GM12878 (cell line): ENCODE measurements around the gene DGKB. TPM values are rescaled to one million over a fixed set of nuclear protein-coding genes. Genes with fewer than 3 reads are reported as not detected.

ENCODE experiments used
- ATAC-seq: fragments of 200-7000 bp; cut with Tn5 transposase; 3 replicates; pipeline ENCODE4 v1.9.1; 2020; ENCODE audit warnings: mild to moderate bottlenecking, moderate library complexity
- BruUV-seq: library from RNA; stranded (reverse); fragments of 400-500 nt; replicated peaks from 2 replicates; lab custom pipeline; 2021; lab: Mats Ljungman, UMichigan
- CTCF ChIA-PET: fragments of 300-600 bp; sonication (Branson Sonifier 250); formaldehyde crosslinking; extraction: SDS; loops from one replicate; lab custom pipeline; 2021; ENCODE audit warnings: inconsistent platforms; lab: Yijun Ruan, JAX
- POLR2A ChIA-PET: fragments of 350-600 bp; formaldehyde crosslinking; extraction: SDS; loops from one replicate; lab custom pipeline; 2021; ENCODE audit warnings: inconsistent platforms; lab: Charles Lee
- RAD21 ChIA-PET: fragments of 300-600 bp; sonication (Branson Sonifier 250); formaldehyde crosslinking; loops from one replicate; lab custom pipeline; 2023; ENCODE audit warnings: antibody characterized with exemption; ENCODE audit not compliant: unreplicated experiment; lab: Charles Lee
- SMC1A ChIA-PET: fragments of 300-600 bp; sonication (Branson Sonifier 250); formaldehyde crosslinking; loops from one replicate; lab custom pipeline; 2023; ENCODE audit not compliant: unreplicated experiment, uncharacterized antibody; lab: Charles Lee
- DNase-seq: peaks from one replicate; pipeline ENCODE4 v3.0.0-alpha.2; 2011; ENCODE audit warnings: low read depth, low spot score
- FAIRE-seq: peaks from 3 replicates; lab custom pipeline; 2011; peaks lifted over from hg19 to GRCh38; lab: Jason Lieb, UNC
- H2AFZ ChIP-seq: 2 replicates; pipeline ENCODE4 v1.6.0; 2011; ENCODE audit warnings: low read depth, low read length, control low read depth; ENCODE audit not compliant: control insufficient read depth
- H3K27ac ChIP-seq: 2 replicates; pipeline ENCODE4 v1.5.1; 2011; ENCODE audit warnings: control low read depth; ENCODE audit not compliant: control insufficient read depth, insufficient read depth
- H3K27me3 ChIP-seq, 2 experiments: replicated peaks in 1 of 2; 2 replicates each; pipeline versions ENCODE4 v1.6.0 to v1.6.1; 2011; ENCODE audit warnings: low read length in 1 of 2; ENCODE audit not compliant: control insufficient read depth in 2 of 2, insufficient read depth in 2 of 2
- H3K36me3 ChIP-seq, 2 experiments: 2 replicates each; pipeline ENCODE4 v1.5.1; 2011; ENCODE audit warnings: low read length in 1 of 2; ENCODE audit not compliant: control insufficient read depth in 2 of 2, insufficient read depth in 2 of 2
- H3K4me1 ChIP-seq: 2 replicates; pipeline ENCODE4 v1.6.1; 2011; ENCODE audit warnings: mild to moderate bottlenecking, low read length, moderate library complexity, mixed read lengths; ENCODE audit not compliant: control insufficient read depth, insufficient read depth
- H3K4me2 ChIP-seq: 2 replicates; pipeline ENCODE4 v1.6.0; 2011; ENCODE audit warnings: control low read depth; ENCODE audit not compliant: control insufficient read depth, insufficient read depth
- H3K4me3 ChIP-seq: fragments of 200-600 bp; sonication (generic); 2 replicates; pipeline ENCODE4 v1.5.1; 2016
- H3K79me2 ChIP-seq: 2 replicates; pipeline ENCODE4 v1.6.0; 2011; ENCODE audit warnings: low read length; ENCODE audit not compliant: control insufficient read depth, insufficient read depth
- H3K9ac ChIP-seq: 2 replicates; pipeline ENCODE4 v1.8.0; 2011; ENCODE audit warnings: low read length, control low read depth, mixed read lengths; ENCODE audit not compliant: control insufficient read depth, insufficient read depth
- H3K9me3 ChIP-seq: replicated peaks from 3 replicates; pipeline ENCODE4 v1.5.1; 2011; ENCODE audit warnings: mild to moderate bottlenecking, low read length; ENCODE audit not compliant: control insufficient read depth, insufficient read depth
- H4K20me1 ChIP-seq: 2 replicates; pipeline ENCODE4 v1.6.0; 2011; ENCODE audit not compliant: control insufficient read depth, insufficient read depth
- EP300 ChIP-seq, 2 experiments: fragments of 150-350 bp in 1 of 2; IDR thresholded peaks; 2 replicates each; pipeline ENCODE4 v1.6.1; 2011 to 2012; ENCODE audit warnings: low read depth in 2 of 2, low read length in 2 of 2, borderline replicate concordance in 1 of 2, improper control_type of control experiment in 1 of 2, inconsistent platforms in 1 of 2; ENCODE audit not compliant: control insufficient read depth in 1 of 2
- EZH2 ChIP-seq: IDR thresholded peaks from 2 replicates; pipeline ENCODE4 v1.6.1; 2012; ENCODE audit warnings: low read depth, mild to moderate bottlenecking, control low read depth, inconsistent platforms, low read length, borderline replicate concordance; ENCODE audit not compliant: control insufficient read depth
- LARP7 ChIP-seq: fragments of 450-650 bp; IDR thresholded peaks from 2 replicates; pipeline ENCODE4 v1.6.1; 2017; ENCODE audit warnings: mild to moderate bottlenecking
- MEF2B ChIP-seq: fragments of 450-650 bp; IDR thresholded peaks from 2 replicates; pipeline ENCODE4 v1.6.1; 2018; ENCODE audit warnings: mild to moderate bottlenecking, moderate library complexity; ENCODE audit not compliant: partially characterized antibody, poor library complexity, severe bottlenecking
- ZBTB4 ChIP-seq: fragments of 450-650 bp; formaldehyde crosslinking; IDR thresholded peaks from 2 replicates; pipeline ENCODE4 v1.4.0; 2022; ENCODE audit warnings: mild to moderate bottlenecking, moderate library complexity
- ZNF384 ChIP-seq: IDR thresholded peaks from 2 replicates; pipeline ENCODE4 v1.6.1; 2012; ENCODE audit warnings: low read depth, mild to moderate bottlenecking, low read length, improper control_type of control experiment, borderline replicate concordance
- WGBS: methylation state at CpG from one replicate; pipeline ENCODE4 v1.1.6; 2016; ENCODE audit warnings: low lambda C conversion rate; ENCODE audit not compliant: insufficient replicate concordance, insufficient coverage; ENCODE audit errors: missing lambda C conversion rate; 5-methylcytosine and 5-hydroxymethylcytosine counted together
- in situ Hi-C: fragments of 300-500 bp; cut with MboI; formaldehyde crosslinking; loops from 9 replicates; pipeline ENCODE4 v1.14.3; 2018; ENCODE audit warnings: mixed read lengths
- intact Hi-C: fragments of 100-400 bp; cut with micrococcal nuclease; formaldehyde crosslinking; loops from one replicate; pipeline ENCODE4 v1.14.2; 2022; ENCODE audit not compliant: unreplicated experiment
- polyA plus RNA-seq, 11 experiments: library from polyadenylated mRNA; depleted of rRNA in 4 of 11; unstranded in 6 of 11; stranded (reverse) in 5 of 11; fragments of >200 nt; fragmentation: Nextera tagmentation in 4 of 11; fragmentation: Illumina TruSeq in 1 of 11; extraction: Ambion mirVana in 4 of 11; extraction: Trizol in 1 of 11; gene quantifications; 1 replicate in 1 of 11; 2 replicates in 10 of 11; pipeline versions ENCODE4 v1.2.1 to v1.2.3, GENCODE V29; 2011 to 2016; ENCODE audit warnings: inconsistent platforms in 2 of 11, missing spikeins in 2 of 11, low read depth in 1 of 11
- total RNA-seq, 4 experiments: library from RNA; depleted of rRNA in 3 of 4; stranded (reverse); fragments of >200 nt in 3 of 4; fragmentation: Illumina TruSeq in 1 of 4; extraction: Trizol in 1 of 4; gene quantifications; 2 replicates each; pipeline versions ENCODE4 v1.2.1 to v1.2.3, GENCODE V29; 2013 to 2021

DGKB gene
- total and polyA plus RNA-seq, 10 of the 15 experiments (the other 5 are each of a cell fraction or from before 2014, with no cell fraction given): 0.02 to 0.10 (median 0.04) TPM; not detected in 6

DNA sequence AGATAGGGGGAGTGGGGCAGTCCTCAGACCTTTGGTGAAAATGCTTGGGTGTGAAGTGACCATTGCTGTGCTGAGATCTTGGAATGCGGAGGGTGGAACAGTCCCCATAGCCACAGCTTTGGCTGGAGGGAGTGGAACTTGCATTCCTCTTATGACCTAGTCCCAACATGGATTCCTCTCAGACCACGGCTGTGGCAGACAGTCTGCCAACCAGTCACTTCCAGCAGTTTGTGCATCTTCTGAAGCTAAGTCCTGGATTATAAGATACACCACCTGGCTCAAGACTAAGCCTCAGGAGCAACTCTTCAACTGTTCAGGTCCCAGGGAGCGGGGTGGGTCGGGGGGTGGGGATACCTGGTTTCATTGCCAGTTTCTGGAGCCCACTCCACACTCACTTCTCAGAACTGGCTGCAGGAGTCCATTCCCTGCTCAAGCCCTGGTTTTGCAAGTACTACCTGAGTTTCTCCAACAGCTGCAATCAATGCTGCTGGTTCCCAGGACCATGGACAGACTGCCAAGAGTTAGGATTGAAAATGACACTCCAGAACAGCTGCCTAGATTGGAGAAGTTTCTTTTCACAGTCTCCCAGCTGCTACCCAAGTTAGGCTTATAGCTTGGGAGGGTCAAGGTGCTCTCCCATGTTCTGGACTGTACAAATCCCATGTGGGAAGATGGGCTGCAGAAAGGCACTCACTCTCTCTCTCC, 29.1 kb upstream of the DGKB start:
- no peaks in the 10 kb centered on the region for H3K27me3 ChIP-seq
- no peak for DNase-seq
- H3K27ac ChIP-seq: no peak overlapping the region
- ATAC-seq: no peak
- no peak overlapping the region for H2AFZ ChIP-seq
- H3K36me3 ChIP-seq: no peaks in the 10 kb centered on the region
- no peaks in the 10 kb centered on the region for H4K20me1 ChIP-seq
- WGBS: 15% methylated on average over 4 of the region's 4 CpGs
- no TSS peak for BruUV-seq
- H3K4me2 ChIP-seq: no peak overlapping the region
- ChIA-PET SMC1A (no interaction called here), POLR2A (no interaction called here), RAD21 (no interaction called here), CTCF (no interaction called here)
- no peak overlapping the region for H3K9ac ChIP-seq
- no peak for TF ChIP-seq MEF2B
- no peak for TF ChIP-seq ZNF384
- no peak for TF ChIP-seq LARP7
- no peak for TF ChIP-seq EZH2
- no peak for TF ChIP-seq ZBTB4
- no peak for TF ChIP-seq EP300 (IDR thresholded peaks at IDR 0.05; ENCODE audit: borderline replicate concordance in 1 of 2, control insufficient read depth in 1 of 2, low read depth in 2 of 2, low read length in 2 of 2)
- no peaks in the 10 kb centered on the region for H3K4me1 ChIP-seq
- no peaks in the 10 kb centered on the region for H3K79me2 ChIP-seq
- no peak for FAIRE-seq
- intact Hi-C loops (no loop called here), in situ Hi-C loops (no loop called here)
- H3K4me3 ChIP-seq: no peak overlapping the region
- no peaks in the 10 kb centered on the region for H3K9me3 ChIP-seq
